Measurements from ENCODE around the gene SMYD3. TPM values are rescaled to one million over a fixed set of nuclear protein-coding genes. Genes with fewer than 3 reads are reported as not detected.

The SMYD3 gene
- total and polyA plus RNA-seq, 10 of the 15 experiments (the other 5 are each of a cell fraction or from before 2014, with no cell fraction given), result 18.3 to 54.0 (median 24.8) TPM

- Histone ChIP-seq H3K4me2 (ENCODE audit: control insufficient read depth, insufficient read depth) (no peak overlapping the region), H3K36me3 (ENCODE audit: control insufficient read depth in 2 of 2, insufficient read depth in 2 of 2, low read length in 1 of 2) (no peaks in the 10 kb centered on the region), H3K9me3 (replicated peaks; ENCODE audit: control insufficient read depth, insufficient read depth, low read length) (no peaks in the 10 kb centered on the region), H3K4me1 (ENCODE audit: control insufficient read depth, insufficient read depth, low read length) (no peaks in the 10 kb centered on the region), H3K4me3 (no peak overlapping the region), H3K27me3 (replicated peaks in 1 of 2; ENCODE audit: control insufficient read depth in 2 of 2, insufficient read depth in 2 of 2, low read length in 1 of 2) (no peaks in the 10 kb centered on the region), H3K27ac (ENCODE audit: control insufficient read depth, insufficient read depth) (no peak overlapping the region), H2AFZ (ENCODE audit: control insufficient read depth, low read depth, low read length) (no peak overlapping the region), H4K20me1 (ENCODE audit: control insufficient read depth, insufficient read depth) (no peaks in the 10 kb centered on the region), H3K9ac (ENCODE audit: control insufficient read depth, insufficient read depth, low read length) (no peak overlapping the region), H3K79me2 (ENCODE audit: control insufficient read depth, insufficient read depth, low read length) (no peaks in the 10 kb centered on the region)
- ChIA-PET POLR2A (no interaction called here), SMC1A (ENCODE audit: uncharacterized antibody, unreplicated experiment) (interaction anchor here (0.9 kb wide), 1 partner anchor 16 kb away, joined by 3 read pairs; no protein-coding TSS in a partner anchor), RAD21 (ENCODE audit: unreplicated experiment) (interaction anchor here (1.0 kb wide), 1 partner anchor 82 kb away, joined by 3 read pairs; no protein-coding TSS in a partner anchor), CTCF (no interaction called here)
- intact Hi-C loops (cut with micrococcal nuclease; ENCODE audit: unreplicated experiment), result no loop called here
- no TSS peak for BruUV-seq (replicated peaks)
- TF ChIP-seq CREM (IDR thresholded peaks at IDR 0.05; ENCODE audit: low read depth) (no peak), GATAD2B (conservative IDR thresholded peaks at IDR 0.05; ENCODE audit: low read depth) (no peak), BCL11A (IDR thresholded peaks at IDR 0.05; ENCODE audit: low read depth, low read length) (no peak), IKZF1 (conservative IDR thresholded peaks at IDR 0.05) (no peak)
- FAIRE-seq, result no peak
- WGBS (ENCODE audit: insufficient coverage, insufficient replicate concordance, low lambda C conversion rate, missing lambda C conversion rate), result 86% methylated on average over 4 of the region's 4 CpGs
- no peak for DNase-seq (ENCODE audit: low read depth, low spot score)
- no peak for ATAC-seq
- in situ Hi-C loops (cut with MboI), result no loop called here
Measured at GRCh38 chr1:246093230-246093629, 413.8 kb downstream of the SMYD3 start.

- no TSS peak for BruUV-seq (replicated peaks)
- ChIA-PET RAD21 (ENCODE audit: unreplicated experiment) (no interaction called here), POLR2A (no interaction called here), CTCF (interaction anchor here (0.8 kb wide), 1 partner anchor 20 kb away, joined by 3 read pairs; no protein-coding TSS in a partner anchor), SMC1A (ENCODE audit: uncharacterized antibody, unreplicated experiment) (no interaction called here)
- 94% methylated on average over 4 of the region's 4 CpGs for WGBS (ENCODE audit: insufficient coverage, insufficient replicate concordance, low lambda C conversion rate, missing lambda C conversion rate)
- intact Hi-C loops (cut with micrococcal nuclease; ENCODE audit: unreplicated experiment), result no loop called here
- Histone ChIP-seq H3K27me3 (replicated peaks in 1 of 2; ENCODE audit: control insufficient read depth in 2 of 2, insufficient read depth in 2 of 2, low read length in 1 of 2) (no peaks in the 10 kb centered on the region), H3K4me3 (no peak overlapping the region), H3K79me2 (ENCODE audit: control insufficient read depth, insufficient read depth, low read length) (no peaks in the 10 kb centered on the region), H2AFZ (ENCODE audit: control insufficient read depth, low read depth, low read length) (no peak overlapping the region), H3K9ac (ENCODE audit: control insufficient read depth, insufficient read depth, low read length) (no peak overlapping the region), H3K36me3 (ENCODE audit: control insufficient read depth in 2 of 2, insufficient read depth in 2 of 2, low read length in 1 of 2) (no peaks in the 10 kb centered on the region), H3K9me3 (replicated peaks; ENCODE audit: control insufficient read depth, insufficient read depth, low read length) (no peaks in the 10 kb centered on the region), H3K27ac (ENCODE audit: control insufficient read depth, insufficient read depth) (no peak overlapping the region), H4K20me1 (ENCODE audit: control insufficient read depth, insufficient read depth) (no peaks in the 10 kb centered on the region), H3K4me2 (ENCODE audit: control insufficient read depth, insufficient read depth) (no peak overlapping the region), H3K4me1 (ENCODE audit: control insufficient read depth, insufficient read depth, low read length) (no peaks in the 10 kb centered on the region)
- no peak for FAIRE-seq
- no peak for DNase-seq (ENCODE audit: low read depth, low spot score)
- no peak for ATAC-seq
- in situ Hi-C loops (cut with MboI), result no loop called here
- no peak for TF ChIP-seq PBX3 (IDR thresholded peaks at IDR 0.05; ENCODE audit: insufficient replicate concordance, low read depth, low read length)
- TF ChIP-seq ELK1 (IDR thresholded peaks at IDR 0.05; ENCODE audit: low read depth, low read length), result no peak
- TF ChIP-seq CREB1 (IDR thresholded peaks at IDR 0.05; ENCODE audit: low read depth), result no peak
- TF ChIP-seq ETV6 (conservative IDR thresholded peaks at IDR 0.05 in 1 of 2, IDR thresholded peaks at IDR 0.05 in 1 of 2; ENCODE audit: borderline replicate concordance in 1 of 2, low read depth in 1 of 2), result no peak
- TF ChIP-seq CUX1 (IDR thresholded peaks at IDR 0.05; ENCODE audit: insufficient replicate concordance, low read depth, low read length), result no peak
- TF ChIP-seq BRCA1 (IDR thresholded peaks at IDR 0.05; ENCODE audit: low read depth, low read length), result no peak
Measured at GRCh38 chr1:246092136-246092535, 414.9 kb downstream of the SMYD3 start.
